Measurements from ENCODE around the gene NDUFV1.

Gene NDUFV1

GRCh38 chr11:67607507-67607906 lies 771 bp downstream of the NDUFV1 start:
- TF ChIP-seq SUZ12 (IDR thresholded peaks at IDR 0.05; ENCODE audit: extremely low read depth, insufficient read depth, insufficient read length): no peak
- Histone ChIP-seq H3K27me3 (ENCODE audit: insufficient read depth, insufficient read length) (no peaks in the 10 kb centered on the region), H3K9ac (ENCODE audit: insufficient read length, low read depth) (peak overlapping the region; percentile 96), H3K4me1 (ENCODE audit: insufficient read depth, insufficient read length) (peaks cover 21% of the 10 kb centered on the region), H3K9me3 (ENCODE audit: insufficient read depth, low read length) (peaks cover 5% of the 10 kb centered on the region), H3K4me3 (ENCODE audit: insufficient read length, low read depth) (peak overlapping the region; percentile 98), H3K36me3 (ENCODE audit: insufficient read depth, insufficient read length, low read length) (peaks cover 45% of the 10 kb centered on the region)
- no peak for DNase-seq (ENCODE audit: low read depth, low spot score)

GRCh38 chr11:67608486-67608885 lies 1.8 kb downstream of the NDUFV1 start:
- Histone ChIP-seq H3K9ac (ENCODE audit: insufficient read length, low read depth) (no peak overlapping the region), H3K9me3 (ENCODE audit: insufficient read depth, low read length) (no peaks in the 10 kb centered on the region), H3K36me3 (ENCODE audit: insufficient read depth, insufficient read length, low read length) (peaks cover 55% of the 10 kb centered on the region), H3K4me3 (ENCODE audit: insufficient read length, low read depth) (no peak overlapping the region), H3K4me1 (ENCODE audit: insufficient read depth, insufficient read length) (peaks cover 21% of the 10 kb centered on the region), H3K27me3 (ENCODE audit: insufficient read depth, insufficient read length) (no peaks in the 10 kb centered on the region)
- no peak for TF ChIP-seq ZNF274 (IDR thresholded peaks at IDR 0.05; ENCODE audit: low read depth, low read length)
- no peak for TF ChIP-seq YY1 (IDR thresholded peaks at IDR 0.05; ENCODE audit: insufficient read depth, insufficient read length)
- no peak for TF ChIP-seq SUZ12 (IDR thresholded peaks at IDR 0.05; ENCODE audit: extremely low read depth, insufficient read depth, insufficient read length)
- no peak for DNase-seq (ENCODE audit: low read depth, low spot score)

- Histone ChIP-seq H3K9ac (ENCODE audit: insufficient read length, low read depth) (no peak overlapping the region), H3K4me3 (ENCODE audit: insufficient read length, low read depth) (no peak overlapping the region), H3K27me3 (ENCODE audit: insufficient read depth, insufficient read length) (no peaks in the 10 kb centered on the region), H3K4me1 (ENCODE audit: insufficient read depth, insufficient read length) (peaks cover 27% of the 10 kb centered on the region), H3K36me3 (ENCODE audit: insufficient read depth, insufficient read length, low read length) (peaks cover 58% of the 10 kb centered on the region), H3K9me3 (ENCODE audit: insufficient read depth, low read length) (no peaks in the 10 kb centered on the region)
- DNase-seq (ENCODE audit: low read depth, low spot score): no peak
- TF ChIP-seq YY1 (IDR thresholded peaks at IDR 0.05; ENCODE audit: insufficient read depth, insufficient read length) (no peak), ZNF274 (IDR thresholded peaks at IDR 0.05; ENCODE audit: low read depth, low read length) (no peak), SUZ12 (IDR thresholded peaks at IDR 0.05; ENCODE audit: extremely low read depth, insufficient read depth, insufficient read length) (no peak)
These were observed 2.6 kb downstream of the NDUFV1 start for GRCh38 chr11:67609316-67609715.

- H3K4me1 ChIP-seq (ENCODE audit: insufficient read depth, insufficient read length): peaks cover 26% of the 10 kb centered on the region
- peaks cover 62% of the 10 kb centered on the region for H3K36me3 ChIP-seq (ENCODE audit: insufficient read depth, insufficient read length, low read length)
- no peak overlapping the region for H3K9ac ChIP-seq (ENCODE audit: insufficient read length, low read depth)
- DNase-seq (ENCODE audit: low read depth, low spot score): no peak
- H3K4me3 ChIP-seq (ENCODE audit: insufficient read length, low read depth): no peak overlapping the region
- no peaks in the 10 kb centered on the region for H3K9me3 ChIP-seq (ENCODE audit: insufficient read depth, low read length)
- no peaks in the 10 kb centered on the region for H3K27me3 ChIP-seq (ENCODE audit: insufficient read depth, insufficient read length)
- TF ChIP-seq SUZ12 (IDR thresholded peaks at IDR 0.05; ENCODE audit: extremely low read depth, insufficient read depth, insufficient read length) (no peak), YY1 (IDR thresholded peaks at IDR 0.05; ENCODE audit: insufficient read depth, insufficient read length) (no peak), ZNF274 (IDR thresholded peaks at IDR 0.05; ENCODE audit: low read depth, low read length) (no peak)
These were observed 3.6 kb downstream of the NDUFV1 start for GRCh38 chr11:67610302-67610868.

GRCh38 chr11:67611165-67611564 lies 4.4 kb downstream of the NDUFV1 start:
- peaks cover 26% of the 10 kb centered on the region for H3K4me1 ChIP-seq (ENCODE audit: insufficient read depth, insufficient read length)
- no peak for TF ChIP-seq ZNF274 (IDR thresholded peaks at IDR 0.05; ENCODE audit: low read depth, low read length)
- TF ChIP-seq YY1 (IDR thresholded peaks at IDR 0.05; ENCODE audit: insufficient read depth, insufficient read length): no peak
- TF ChIP-seq SUZ12 (IDR thresholded peaks at IDR 0.05; ENCODE audit: extremely low read depth, insufficient read depth, insufficient read length): no peak
- H3K27me3 ChIP-seq (ENCODE audit: insufficient read depth, insufficient read length): no peaks in the 10 kb centered on the region
- no peaks in the 10 kb centered on the region for H3K9me3 ChIP-seq (ENCODE audit: insufficient read depth, low read length)
- H3K36me3 ChIP-seq (ENCODE audit: insufficient read depth, insufficient read length, low read length): peaks cover 62% of the 10 kb centered on the region
- DNase-seq (ENCODE audit: low read depth, low spot score): no peak
- H3K4me3 ChIP-seq (ENCODE audit: insufficient read length, low read depth): no peak overlapping the region
- H3K9ac ChIP-seq (ENCODE audit: insufficient read length, low read depth): no peak overlapping the region

GRCh38 chr11:67611704-67612587 lies 5.2 kb downstream of the NDUFV1 start:
- H3K9ac ChIP-seq (ENCODE audit: insufficient read length, low read depth): no peak overlapping the region
- peaks cover 62% of the 10 kb centered on the region for H3K36me3 ChIP-seq (ENCODE audit: insufficient read depth, insufficient read length, low read length)
- H3K27me3 ChIP-seq (ENCODE audit: insufficient read depth, insufficient read length): no peaks in the 10 kb centered on the region
- H3K4me3 ChIP-seq (ENCODE audit: insufficient read length, low read depth): no peak overlapping the region
- DNase-seq (ENCODE audit: low read depth, low spot score): no peak
- H3K4me1 ChIP-seq (ENCODE audit: insufficient read depth, insufficient read length): peaks cover 32% of the 10 kb centered on the region
- no peaks in the 10 kb centered on the region for H3K9me3 ChIP-seq (ENCODE audit: insufficient read depth, low read length)
- TF ChIP-seq SUZ12 (IDR thresholded peaks at IDR 0.05; ENCODE audit: extremely low read depth, insufficient read depth, insufficient read length) (no peak), ZNF274 (IDR thresholded peaks at IDR 0.05; ENCODE audit: low read depth, low read length) (no peak), YY1 (IDR thresholded peaks at IDR 0.05; ENCODE audit: insufficient read depth, insufficient read length) (no peak)

GRCh38 chr11:67612751-67613150 lies 6.0 kb downstream of the NDUFV1 start:
- H3K27me3 ChIP-seq (ENCODE audit: insufficient read depth, insufficient read length): no peaks in the 10 kb centered on the region
- H3K4me1 ChIP-seq (ENCODE audit: insufficient read depth, insufficient read length): peaks cover 35% of the 10 kb centered on the region
- H3K4me3 ChIP-seq (ENCODE audit: insufficient read length, low read depth): no peak overlapping the region
- TF ChIP-seq SUZ12 (IDR thresholded peaks at IDR 0.05; ENCODE audit: extremely low read depth, insufficient read depth, insufficient read length) (no peak), ZNF274 (IDR thresholded peaks at IDR 0.05; ENCODE audit: low read depth, low read length) (no peak)
- no peak for DNase-seq (ENCODE audit: low read depth, low spot score)
- H3K9ac ChIP-seq (ENCODE audit: insufficient read length, low read depth): no peak overlapping the region
- no peaks in the 10 kb centered on the region for H3K9me3 ChIP-seq (ENCODE audit: insufficient read depth, low read length)
- peaks cover 62% of the 10 kb centered on the region for H3K36me3 ChIP-seq (ENCODE audit: insufficient read depth, insufficient read length, low read length)
